Stimulated activated naive CD4-positive, alpha-beta T cell (primary cell): ENCODE results near the gene SPCS3.
"Not testable (repeated sequence)": the region's sequence is repeated elsewhere in the genome, so short reads cannot be mapped to it uniquely, and the experiment has no call there.

Experiments used
- DNase-seq, 6 experiments: peaks; one replicate each; lab custom pipeline; 2025; lab: John Stamatoyannopoulos, UW

SPCS3 gene

DNA sequence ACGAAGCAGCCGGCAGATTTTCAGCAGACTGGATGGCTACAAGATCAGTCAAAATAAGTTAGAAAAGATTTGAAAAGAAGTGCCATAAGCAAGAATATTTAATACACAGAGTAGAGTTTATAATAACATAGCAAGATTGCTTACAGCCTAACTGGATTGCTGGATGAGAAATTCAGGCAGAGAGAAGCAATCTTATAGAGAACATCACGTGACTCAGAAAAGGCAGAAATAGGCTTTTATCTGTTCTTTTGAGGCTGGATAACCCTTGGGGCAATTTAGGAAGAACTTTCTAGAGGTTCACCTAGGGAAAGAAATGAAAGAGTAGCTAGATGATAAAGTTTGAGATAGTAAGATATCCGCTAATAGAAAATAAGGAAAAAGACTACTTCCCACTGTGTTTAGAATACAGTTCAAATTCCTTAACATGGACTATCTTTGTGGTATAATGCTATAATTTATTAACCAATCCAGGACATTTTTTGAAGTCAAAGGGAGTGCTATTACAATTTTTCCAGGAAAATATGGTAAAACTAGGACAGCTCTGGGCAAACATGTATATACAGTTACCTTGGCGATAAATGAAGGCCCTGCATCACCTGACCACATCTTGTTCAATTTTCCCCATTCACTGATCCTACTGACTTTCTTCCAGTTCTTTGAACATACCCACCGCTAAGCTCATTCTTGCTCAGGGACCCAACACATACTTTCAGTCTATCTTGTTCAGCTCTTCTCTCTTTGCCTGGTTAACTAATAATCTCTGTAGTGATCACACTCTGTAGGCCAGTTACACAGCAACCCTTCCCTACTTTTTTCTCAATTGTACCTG is 12.7 kb upstream of the SPCS3 start:
- DNase-seq, result no peak

DNA sequence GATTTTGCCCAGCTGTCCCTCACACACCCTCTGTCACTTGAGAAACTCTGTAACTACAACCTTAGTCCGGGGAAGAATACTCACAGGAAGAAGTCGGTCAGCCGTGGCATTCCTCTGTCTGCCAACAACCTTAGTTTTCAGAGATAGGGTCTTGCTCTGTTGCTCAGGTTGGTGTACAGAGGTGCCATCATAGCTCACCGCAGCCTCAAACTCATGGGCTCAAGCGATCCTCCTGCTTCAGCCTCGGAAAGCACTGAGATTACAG is 12.2 kb upstream of the SPCS3 start:
- DNase-seq, result no peak

DNA sequence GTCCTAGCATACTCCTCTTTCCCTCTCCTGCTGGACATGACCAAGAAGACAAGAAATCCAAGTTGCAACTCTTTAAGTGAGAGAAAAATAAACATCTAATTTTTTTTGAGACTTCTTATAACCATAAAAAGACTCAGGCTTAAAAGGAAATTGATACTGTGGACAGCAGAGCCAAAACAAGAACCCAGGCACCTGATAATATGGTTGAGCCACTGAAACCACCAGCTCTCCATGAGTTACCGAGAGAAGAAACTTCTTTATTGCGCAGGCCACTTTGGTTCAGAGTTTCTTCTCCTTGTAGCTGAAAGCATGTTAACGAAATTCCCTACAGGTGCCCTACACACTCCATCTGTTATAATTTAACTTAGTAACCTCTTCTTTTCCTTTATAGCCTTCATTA is 11.3 kb upstream of the SPCS3 start:
- DNase-seq, result no peak

GRCh38 chr4:176309046-176309445 is 10.7 kb upstream of the SPCS3 start:
- no peak for DNase-seq

GRCh38 chr4:176309772-176310171 is 10.0 kb upstream of the SPCS3 start:
- no peak for DNase-seq

DNA sequence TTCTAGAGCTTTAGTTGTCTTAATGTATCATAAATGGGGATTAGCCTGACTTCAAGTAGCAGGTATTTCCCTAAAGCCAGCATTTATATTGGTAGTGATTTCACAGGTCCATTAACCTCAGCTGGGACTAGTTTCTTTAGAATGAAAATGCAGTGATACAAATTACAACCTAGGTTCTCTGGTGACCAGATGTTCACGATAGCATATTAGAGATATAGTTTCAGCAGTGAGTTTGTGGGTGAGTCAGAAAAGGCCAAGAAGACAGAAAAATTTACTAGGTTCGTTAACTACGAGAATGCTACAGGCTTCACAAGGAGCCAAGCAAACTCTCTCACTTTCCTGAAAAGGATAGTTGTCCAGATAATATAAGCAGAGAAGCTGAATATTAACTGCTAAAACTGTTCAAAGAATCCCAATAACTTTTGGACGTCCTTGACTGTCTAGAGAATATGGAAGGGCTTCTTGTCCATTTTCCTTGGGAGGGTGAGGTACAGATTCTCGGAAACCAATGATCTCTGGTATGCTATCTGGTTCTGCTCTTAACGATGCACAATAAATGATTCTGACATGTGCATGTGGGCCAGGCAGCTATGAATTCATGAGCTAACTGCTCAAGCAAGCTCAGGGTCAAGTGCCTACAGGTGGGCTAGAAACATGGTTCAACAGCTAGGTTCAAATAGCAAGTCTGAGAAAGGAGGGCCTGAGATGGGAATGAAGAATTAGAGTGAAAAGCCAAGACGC is 6.0 kb upstream of the SPCS3 start:
- no peak for DNase-seq

DNA sequence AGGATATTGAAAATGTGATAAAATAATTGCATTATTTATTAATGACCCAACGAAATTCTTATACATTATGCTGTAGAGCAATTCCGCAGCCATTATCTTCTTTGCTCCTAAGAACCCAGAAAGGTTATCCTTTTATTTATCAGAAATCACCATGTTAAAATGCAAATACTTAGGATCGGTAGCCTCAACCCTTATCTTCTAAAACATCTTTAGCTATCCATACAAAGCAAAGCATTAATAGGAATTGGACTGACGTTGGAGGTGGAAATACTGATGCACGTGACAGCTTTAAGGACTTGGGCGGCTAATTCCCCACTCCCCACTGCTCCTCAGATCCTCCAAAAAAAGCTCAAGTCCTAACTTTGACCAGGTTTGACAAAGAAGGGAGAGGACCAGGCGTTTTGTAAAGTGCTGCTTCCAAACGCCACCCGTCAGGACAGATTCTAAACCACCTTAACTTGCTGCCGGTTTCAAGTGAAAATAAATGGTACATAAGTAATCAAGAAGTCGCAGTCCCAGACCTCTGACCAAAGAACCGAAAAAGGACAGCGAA is 539 bp upstream of the SPCS3 start:
- no peak for DNase-seq

GRCh38 chr4:176320340-176320975 is 692 bp downstream of the SPCS3 start:
- peak; percentile 69 to 83 (median 78) for DNase-seq

DNA sequence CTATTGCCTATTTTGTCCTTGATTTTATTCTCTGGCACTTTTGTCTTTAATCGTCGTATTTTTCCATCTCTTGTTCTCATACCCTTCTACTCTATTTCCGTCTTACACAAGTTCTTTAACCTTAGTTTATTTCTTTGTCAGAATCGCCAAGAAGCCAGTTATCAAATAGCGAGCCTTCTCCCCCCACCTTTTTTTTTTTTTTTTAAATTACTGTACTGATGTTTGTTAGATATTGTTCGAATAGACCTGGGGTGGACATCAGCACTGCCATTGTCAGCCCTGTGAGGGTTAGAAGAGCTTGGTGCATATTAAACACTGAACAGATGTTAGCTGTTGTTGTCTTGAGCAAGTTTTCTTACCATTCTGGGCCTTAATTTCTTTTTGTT is 1.2 kb downstream of the SPCS3 start:
- DNase-seq, result peak in 1 of 6 experiments; percentile 25

GRCh38 chr4:176321589-176321988 is 1.8 kb downstream of the SPCS3 start:
- DNase-seq, result no peak

GRCh38 chr4:176323511-176324160 is 3.9 kb downstream of the SPCS3 start:
- no peak for DNase-seq

GRCh38 chr4:176324876-176325275 is 5.1 kb downstream of the SPCS3 start:
- not testable (repeated sequence) for DNase-seq

GRCh38 chr4:176333076-176333475 is 13.3 kb downstream of the SPCS3 start:
- DNase-seq, result peak in 2 of 6 experiments; percentile 14 to 30

DNA sequence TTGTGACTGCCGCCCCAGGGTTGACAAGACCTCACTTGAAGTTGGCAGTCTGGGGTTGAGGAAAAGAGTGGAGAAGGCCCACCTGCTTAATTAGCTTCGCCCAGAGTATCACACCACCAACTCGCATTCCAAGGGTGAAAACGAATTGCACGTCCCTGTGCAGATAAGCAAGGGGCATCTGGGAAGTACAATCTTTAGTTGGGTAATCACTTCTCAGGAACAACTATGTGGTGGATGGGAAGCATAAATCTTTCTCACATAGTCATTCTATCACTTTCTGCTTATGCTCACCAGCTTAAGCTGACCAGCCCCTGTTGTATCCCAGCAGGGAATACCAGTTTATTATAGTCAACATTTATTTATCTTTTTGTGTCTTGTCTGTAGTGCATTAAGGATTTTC is 14.3 kb downstream of the SPCS3 start:
- no peak for DNase-seq

DNA sequence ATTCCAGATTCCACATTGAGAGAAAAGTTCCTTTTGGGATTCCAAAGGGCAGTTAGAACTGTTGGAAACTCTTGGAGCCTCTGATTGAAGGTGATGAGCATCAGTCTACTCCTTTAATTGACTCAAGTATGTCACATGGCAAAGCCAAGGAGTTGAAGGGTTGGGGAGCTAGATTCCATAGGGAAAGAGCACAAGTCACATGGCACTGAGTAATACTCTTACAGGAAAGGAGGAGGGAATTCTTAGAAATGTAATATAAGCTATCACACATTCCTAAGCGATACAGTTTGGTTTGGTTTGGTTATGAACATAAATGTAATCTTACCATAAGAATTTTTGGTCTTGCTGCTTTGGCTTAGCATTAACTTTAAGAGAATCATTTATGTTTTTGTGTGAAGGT is 15.7 kb downstream of the SPCS3 start:
- DNase-seq, result no peak

DNA sequence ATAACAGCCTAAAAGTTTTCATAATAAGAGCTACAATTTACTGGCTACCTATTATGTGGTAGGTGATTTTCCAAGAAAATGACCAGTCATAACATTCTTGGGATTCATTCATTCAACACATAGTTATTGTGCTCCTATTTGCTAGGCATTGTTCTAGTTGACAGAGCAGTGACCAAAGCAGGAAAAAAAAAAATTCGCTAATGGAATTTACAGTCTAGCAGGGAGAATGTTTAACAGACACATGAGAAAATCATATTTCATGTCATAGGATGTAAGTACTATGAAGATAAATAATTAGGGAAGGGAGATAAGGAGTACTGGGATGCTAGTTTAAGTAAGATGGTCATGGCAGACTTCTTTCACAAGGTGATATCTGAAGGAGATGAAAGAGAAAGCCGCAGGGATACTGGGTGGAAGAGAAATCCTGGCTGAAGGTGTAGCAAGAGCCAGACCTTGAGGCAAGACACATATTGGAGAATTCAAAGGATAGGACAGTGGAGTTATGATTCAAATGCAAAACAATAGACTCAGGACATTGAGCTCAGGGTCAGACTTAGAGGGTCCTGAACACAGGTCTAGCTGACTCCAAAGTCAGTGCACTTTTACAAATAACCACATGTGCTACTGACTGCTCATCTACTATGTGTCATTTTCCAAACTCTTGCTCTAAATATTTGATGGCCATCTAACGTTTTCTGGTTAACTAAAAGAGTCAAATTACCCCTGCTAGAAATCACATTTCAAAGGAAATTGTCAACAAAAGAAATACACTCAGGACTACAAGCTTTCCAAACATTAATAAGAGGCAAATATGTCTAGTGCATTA is 20.4 kb downstream of the SPCS3 start:
- DNase-seq, result no peak

DNA sequence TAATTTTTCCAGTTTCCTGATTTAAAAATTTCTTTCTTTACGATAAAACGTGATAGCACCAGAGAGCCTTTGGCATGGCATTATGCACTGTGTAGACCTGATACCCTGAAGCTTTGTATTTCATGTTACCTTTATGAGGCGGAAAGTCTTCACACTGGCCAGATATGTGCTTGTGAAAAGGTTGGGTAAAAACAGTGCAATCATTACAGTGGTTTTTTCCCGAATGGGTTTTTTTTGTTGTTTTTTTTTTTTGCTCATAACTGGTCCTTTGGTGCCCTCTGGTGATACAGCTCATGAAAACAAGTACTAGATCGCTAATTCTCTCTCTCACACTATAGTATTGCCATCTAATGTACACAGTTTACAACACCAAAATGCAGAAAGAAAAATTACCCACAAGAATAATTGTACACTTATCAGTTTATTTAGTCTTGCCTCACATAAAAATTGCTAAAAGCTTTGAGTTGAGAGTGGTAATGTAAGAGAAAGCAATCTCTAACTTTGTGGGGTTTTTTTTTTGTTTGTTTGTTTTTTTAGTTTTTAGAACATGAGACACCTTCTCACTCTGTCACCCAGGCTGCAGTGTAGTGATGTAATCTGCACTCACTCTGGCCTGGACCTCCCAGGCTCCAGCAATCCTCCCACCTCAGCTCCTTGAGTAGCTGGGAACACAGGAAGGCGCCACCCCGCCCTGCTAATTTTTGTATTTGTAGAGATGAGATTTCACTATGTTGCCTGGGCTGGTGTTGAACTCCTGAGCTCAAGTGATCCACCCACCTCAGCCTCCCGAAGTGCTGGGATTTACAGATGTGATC is 21.3 kb downstream of the SPCS3 start:
- DNase-seq, result peak in 2 of 6 experiments; percentile 43 to 48

GRCh38 chr4:176342384-176342783 is 22.6 kb downstream of the SPCS3 start:
- no peak for DNase-seq

DNA sequence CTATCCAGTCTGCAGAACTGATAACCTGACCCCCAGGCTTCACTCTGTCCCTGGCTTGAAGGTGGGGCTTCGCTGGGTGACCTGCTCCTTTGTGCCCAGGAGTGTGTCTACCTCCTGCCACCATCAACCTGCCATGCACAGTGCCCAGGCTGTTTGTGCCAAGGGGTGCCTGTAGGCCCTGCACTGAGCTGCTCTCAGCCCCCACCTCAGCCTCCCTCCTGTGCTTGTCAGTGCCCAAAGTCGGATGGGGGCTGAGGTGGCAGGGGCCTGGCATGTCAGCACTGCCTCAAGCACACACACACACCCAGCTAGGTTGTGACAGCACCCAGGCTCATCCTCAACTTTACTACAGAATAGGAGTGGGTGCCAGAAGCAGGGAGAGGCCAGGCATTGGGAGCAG is 23.5 kb downstream of the SPCS3 start:
- DNase-seq, result no peak

GRCh38 chr4:176345346-176345745 is 25.6 kb downstream of the SPCS3 start:
- DNase-seq, result not testable (repeated sequence)

GRCh38 chr4:176346836-176347235 is 27.1 kb downstream of the SPCS3 start:
- not testable (repeated sequence) for DNase-seq
